IMR-90 (cell line): ENCODE results near the gene PPM1L. TPM values are rescaled to one million over a fixed set of nuclear protein-coding genes. Genes with fewer than 3 reads are reported as not detected.
A peak's percentile ranks its signal among the peaks of the same experiment; 100 is the strongest.

Experiments used
- ATAC-seq: fragments of 200-7000 bp; cut with Tn5 transposase; 2 replicates; pipeline ENCODE4 v1.9.1; 2020; ENCODE audit warnings: low read depth, mild to moderate bottlenecking, moderate library complexity
- BruUV-seq: library from RNA; stranded (reverse); fragments of 400-500 nt; replicated peaks from 2 replicates; lab custom pipeline; 2021; lab: Mats Ljungman, UMichigan
- CTCF ChIA-PET: fragments of 300-600 bp; formaldehyde crosslinking; extraction: SDS; loops from one replicate; lab custom pipeline; 2021; ENCODE audit warnings: antibody characterized with exemption; lab: Yijun Ruan, JAX
- POLR2A ChIA-PET: fragments of 300-600 bp; sonication (Branson Sonifier 250); formaldehyde crosslinking; loops from one replicate; lab custom pipeline; 2022; ENCODE audit warnings: antibody characterized with exemption; ENCODE audit not compliant: unreplicated experiment; lab: Charles Lee
- DNase-seq: peaks from one replicate; pipeline ENCODE4 v3.0.0; 2013
- H2AFZ ChIP-seq: replicated peaks from 2 replicates; pipeline ENCODE3; 2013; ENCODE audit warnings: low read length, mild to moderate bottlenecking; ENCODE audit not compliant: poor library complexity
- H2AK5ac ChIP-seq: 2 replicates; pipeline ENCODE4 v1.6.1; 2013; ENCODE audit warnings: low read depth, low read length, inconsistent platforms
- H2AK9ac ChIP-seq: replicated peaks from 2 replicates; pipeline ENCODE3; 2013; ENCODE audit warnings: mild to moderate bottlenecking, low read depth, low read length, moderate library complexity; ENCODE audit not compliant: poor library complexity
- H2BK120ac ChIP-seq: 2 replicates; pipeline ENCODE4 v1.6.1; 2013; ENCODE audit warnings: low read depth, low read length, inconsistent platforms
- H2BK15ac ChIP-seq: 3 replicates; pipeline ENCODE4 v1.6.1; 2013; ENCODE audit warnings: low read depth, low read length, inconsistent platforms
- H2BK20ac ChIP-seq: 2 replicates; pipeline ENCODE4 v1.6.1; 2013; ENCODE audit warnings: low read depth, mild to moderate bottlenecking, inconsistent platforms, low read length, moderate library complexity
- H2BK5ac ChIP-seq: 2 replicates; pipeline ENCODE4 v1.6.1; 2013; ENCODE audit warnings: mild to moderate bottlenecking, low read depth, low read length, inconsistent platforms; ENCODE audit not compliant: poor library complexity, severe bottlenecking
- H3K14ac ChIP-seq: replicated peaks from 2 replicates; pipeline ENCODE4 v1.6.1; 2013; ENCODE audit warnings: low read depth, low read length, inconsistent platforms
- H3K18ac ChIP-seq: 2 replicates; pipeline ENCODE4 v1.6.1; 2013; ENCODE audit warnings: low read depth, low read length, control low read depth
- H3K23ac ChIP-seq: 2 replicates; pipeline ENCODE4 v1.6.1; 2013; ENCODE audit warnings: low read depth, low read length, inconsistent platforms
- H3K27ac ChIP-seq: 2 replicates; pipeline ENCODE4 v1.5.1; 2013; ENCODE audit warnings: mild to moderate bottlenecking, control low read depth, low read length; ENCODE audit not compliant: insufficient read depth
- H3K27me3 ChIP-seq: 2 replicates; pipeline ENCODE4 v1.6.1; 2013; ENCODE audit warnings: low read length; ENCODE audit not compliant: control insufficient read depth, insufficient read depth
- H3K36me3 ChIP-seq: 2 replicates; pipeline ENCODE4 v1.6.1; 2013; ENCODE audit warnings: low read length, mixed read lengths; ENCODE audit not compliant: control insufficient read depth, insufficient read depth
- H3K4ac ChIP-seq: 2 replicates; pipeline ENCODE4 v1.6.1; 2013; ENCODE audit warnings: low read depth, low read length, inconsistent platforms
- H3K4me1 ChIP-seq: 2 replicates; pipeline ENCODE4 v1.6.1; 2013; ENCODE audit warnings: low read length, mixed read lengths; ENCODE audit not compliant: control insufficient read depth, insufficient read depth
- H3K4me2 ChIP-seq: 2 replicates; pipeline ENCODE4 v1.6.1; 2013; ENCODE audit warnings: low read depth, mild to moderate bottlenecking, control low read depth, low read length, moderate library complexity
- H3K4me3 ChIP-seq: 2 replicates; pipeline ENCODE4 v1.5.1; 2013; ENCODE audit warnings: low read depth, mild to moderate bottlenecking, control low read depth, low read length, moderate library complexity; ENCODE audit not compliant: insufficient read depth
- H3K56ac ChIP-seq: 2 replicates; pipeline ENCODE4 v1.6.1; 2013; ENCODE audit warnings: low read length, inconsistent platforms; ENCODE audit not compliant: insufficient read depth; ENCODE audit errors: extremely low read depth
- H3K79me1 ChIP-seq, 2 experiments: 2 replicates each; pipeline ENCODE4 v1.6.1; 2013; ENCODE audit warnings: low read length in 2 of 2, inconsistent platforms in 1 of 2, low read depth in 1 of 2
- H3K9ac ChIP-seq: 2 replicates; pipeline ENCODE4 v1.6.1; 2013; ENCODE audit warnings: low read depth, low read length, control low read depth
- H3K9me1 ChIP-seq: 2 replicates; pipeline ENCODE4 v1.6.1; 2013; ENCODE audit warnings: low read length, inconsistent platforms; ENCODE audit not compliant: insufficient read depth
- H3K9me3 ChIP-seq: 2 replicates; pipeline ENCODE4 v1.6.1; 2013; ENCODE audit warnings: low read length; ENCODE audit not compliant: control insufficient read depth, insufficient read depth
- H4K20me1 ChIP-seq: 2 replicates; pipeline ENCODE4 v1.6.1; 2013; ENCODE audit warnings: low read length, inconsistent platforms; ENCODE audit not compliant: insufficient read depth
- H4K5ac ChIP-seq: 2 replicates; pipeline ENCODE4 v1.6.1; 2013; ENCODE audit warnings: mild to moderate bottlenecking, low read depth, low read length, control low read depth
- H4K8ac ChIP-seq, 2 experiments: 2 replicates each; pipeline ENCODE4 v1.6.1; 2013; ENCODE audit warnings: low read depth in 2 of 2, low read length in 2 of 2, control low read depth in 1 of 2, inconsistent platforms in 1 of 2
- H4K91ac ChIP-seq: 2 replicates; pipeline ENCODE4 v1.6.1; 2013; ENCODE audit warnings: low read depth, low read length, inconsistent platforms; ENCODE audit not compliant: insufficient read depth
- CTCF ChIP-seq: conservative IDR thresholded peaks from 2 replicates; pipeline ENCODE4 v1.5.1; 2012; ENCODE audit warnings: mild to moderate bottlenecking, low read depth, low read length, improper control_type of control experiment
- MXI1 ChIP-seq: IDR thresholded peaks from 2 replicates; pipeline ENCODE4 v1.6.1; 2012; ENCODE audit warnings: low read depth, mild to moderate bottlenecking, low read length, moderate library complexity, borderline replicate concordance
- RAD21 ChIP-seq: IDR thresholded peaks from 2 replicates; pipeline ENCODE4 v1.6.1; 2012; ENCODE audit warnings: low read length, improper control_type of control experiment
- RCOR1 ChIP-seq: IDR thresholded peaks from 2 replicates; pipeline ENCODE4 v1.6.1; 2012; ENCODE audit warnings: mild to moderate bottlenecking, low read length, improper control_type of control experiment; ENCODE audit not compliant: insufficient replicate concordance
- SMC3 ChIP-seq: fragments of 150-350 bp; IDR thresholded peaks from 2 replicates; pipeline ENCODE4 v1.6.1; 2016; ENCODE audit warnings: low read depth, mild to moderate bottlenecking, antibody characterized with exemption, low read length, moderate library complexity
- WGBS, 2 experiments: methylation state at CpG; one replicate each; pipeline versions ENCODE4 v1.1.5 to v1.1.7; 2013; ENCODE audit warnings: missing lambda C conversion rate in 2 of 2; ENCODE audit not compliant: insufficient read length in 1 of 2; ENCODE audit errors: extremely low coverage in 2 of 2; 5-methylcytosine and 5-hydroxymethylcytosine counted together
- dilution Hi-C: fragments of 300-500 bp; cut with HindIII; formaldehyde crosslinking; loops from one replicate; pipeline ENCODE4 v1.14.3; 2018; ENCODE audit warnings: low sequenced_read_pairs; ENCODE audit not compliant: unreplicated experiment
- in situ Hi-C: fragments of 300-500 bp; cut with MboI; formaldehyde crosslinking; loops from 3 replicates; pipeline ENCODE4 v1.14.3; 2019; ENCODE audit warnings: low sequenced_read_pairs, inconsistent platforms, mixed read lengths
- intact Hi-C: fragments of 100-400 bp; cut with micrococcal nuclease; formaldehyde crosslinking; loops from 2 replicates; pipeline ENCODE4 v1.10.0; 2022
- polyA plus RNA-seq, 3 experiments: library from polyadenylated mRNA; depleted of rRNA; stranded (reverse); fragments of >200 nt; gene quantifications; 2 replicates each; pipeline ENCODE4 v1.2.3, GENCODE V29; 2012; ENCODE audit warnings: low replicate concordance in 1 of 3
- total RNA-seq: library from RNA; depleted of rRNA; stranded (reverse); fragments of >200 nt; gene quantifications from 2 replicates; pipeline ENCODE4 v1.2.3, GENCODE V29; 2012

Gene PPM1L
- total and polyA plus RNA-seq, 2 of the 4 experiments (the other 2 are of a cell fraction), result 0.14 to 0.18 TPM

GRCh38 chr3:160707187-160707794 lies 48.7 kb upstream of the PPM1L start:
- ATAC-seq, result peak; percentile 89
- no peak overlapping the region for H4K91ac ChIP-seq
- CTCF ChIA-PET, result no interaction called here

More at GRCh38 chr3:160707187-160707794, 48.7 kb upstream of the PPM1L start:
- Histone ChIP-seq H3K9ac (no peak overlapping the region), H3K36me3 (no peaks in the 10 kb centered on the region), H4K20me1 (no peaks in the 10 kb centered on the region), H3K9me3 (no peaks in the 10 kb centered on the region), H3K27ac (no peak overlapping the region), H3K4me3 (no peak overlapping the region), H4K8ac (no peak overlapping the region), H2BK120ac (no peak overlapping the region), H2AK5ac (no peak overlapping the region), H3K4me2 (no peak overlapping the region), H3K18ac (no peak overlapping the region), H2BK15ac (no peak overlapping the region), H2AFZ (no peak overlapping the region), H3K4me1 (peaks cover 3% of the 10 kb centered on the region; the same call in 1 of the 2 replicates), H3K79me1 (no peaks in the 10 kb centered on the region), H2BK20ac (no peak overlapping the region), H2BK5ac (no peak overlapping the region), H3K56ac (no peak overlapping the region), H3K14ac (no peak overlapping the region), H3K27me3 (peaks cover 6% of the 10 kb centered on the region), H4K5ac (no peak overlapping the region), H2AK9ac (no peak overlapping the region), H3K4ac (no peak overlapping the region), H3K23ac (0 out of 2 replicates have a peak overlapping the region, but pooled peaks have one; percentile 72), H3K9me1 (no peaks in the 10 kb centered on the region)
- no TSS peak for BruUV-seq
- POLR2A ChIA-PET, result no interaction called here
- peak; percentile 37; the same call in 1 of the 2 replicates for TF ChIP-seq SMC3
- TF ChIP-seq CTCF, result peak; percentile 51
- TF ChIP-seq RAD21, result peak; percentile 60
- TF ChIP-seq MXI1, result no peak
- no peak for TF ChIP-seq RCOR1
- in situ Hi-C loops (loop anchor here (25.0 kb wide), 1 partner anchor 705 kb away; no protein-coding TSS in a partner anchor), intact Hi-C loops (loop anchor here (1.0 to 10.0 kb wide), 3 partner anchors 235 to 715 kb away; no protein-coding TSS in a partner anchor), dilution Hi-C loops (no loop called here)
- WGBS, 2 experiments, result no CpG with 5 or more reads among the region's 4 CpGs
- peak; percentile 50 for DNase-seq
